Colonic mucosa (tissue), 4 donors: ENCODE measurements around the gene TMEM35B. TPM values are rescaled to one million over a fixed set of nuclear protein-coding genes. Genes with fewer than 3 reads are reported as not detected.
"Not testable (repeated sequence)": the region's sequence is repeated elsewhere in the genome, so short reads cannot be mapped to it uniquely, and the experiment has no call there.

ENCODE experiments used
- DNase-seq: peaks from one replicate; pipeline ENCODE4 v3.0.0-alpha.2; 2020
- H3K27ac ChIP-seq: fragments of 200-600 bp; one replicate; pipeline ENCODE4 v1.8.0; 2021
- H3K27me3 ChIP-seq: fragments of 200-600 bp; one replicate; pipeline ENCODE4 v1.8.0; 2021
- H3K36me3 ChIP-seq: fragments of 200-600 bp; one replicate; pipeline ENCODE4 v1.8.0; 2021
- H3K4me1 ChIP-seq: fragments of 200-600 bp; one replicate; pipeline ENCODE4 v1.8.0; 2021; ENCODE audit warnings: mild to moderate bottlenecking
- H3K4me3 ChIP-seq: fragments of 200-600 bp; one replicate; pipeline ENCODE4 v1.8.0; 2021
- H3K9ac ChIP-seq, 2 donors: one replicate each; pipeline ENCODE4 v1.7.0; 2013; ENCODE audit warnings: control low read depth in 2 of 2, low read depth in 2 of 2, low read length in 2 of 2
- H3K9me3 ChIP-seq: fragments of 200-600 bp; one replicate; pipeline ENCODE4 v1.8.0; 2021
- intact Hi-C: fragments of 100-400 bp; cut with DNase I; formaldehyde crosslinking; loops from one replicate; pipeline ENCODE4 v1.14.1; 2022
- total RNA-seq, 2 donors: library from RNA; stranded (reverse); fragmentation: NEBNext Ultra II Directional in 1 of 2; extraction: Animal tissue kit (Norgen Biotek cat#: 25700) in 1 of 2; gene quantifications; one replicate each; pipeline ENCODE4 v1.2.1, GENCODE V29; 2021
- TF ChIP-seq, protein P1 (sequence below): fragments of 200-600 bp; IDR thresholded peaks from one replicate; pipeline ENCODE4 v1.8.0; 2022; ENCODE audit warnings: antibody characterized with exemption, mild to moderate bottlenecking
- donor health status: healthy.
- donor health status: DM: no; HTN: no; CAD: no.
- donor health status: DM: no; HTN: no; CAD: no.

The TMEM35B gene
- total RNA-seq, 2 donors from 2014 or later, result 14.6 to 19.3 TPM

DNA sequence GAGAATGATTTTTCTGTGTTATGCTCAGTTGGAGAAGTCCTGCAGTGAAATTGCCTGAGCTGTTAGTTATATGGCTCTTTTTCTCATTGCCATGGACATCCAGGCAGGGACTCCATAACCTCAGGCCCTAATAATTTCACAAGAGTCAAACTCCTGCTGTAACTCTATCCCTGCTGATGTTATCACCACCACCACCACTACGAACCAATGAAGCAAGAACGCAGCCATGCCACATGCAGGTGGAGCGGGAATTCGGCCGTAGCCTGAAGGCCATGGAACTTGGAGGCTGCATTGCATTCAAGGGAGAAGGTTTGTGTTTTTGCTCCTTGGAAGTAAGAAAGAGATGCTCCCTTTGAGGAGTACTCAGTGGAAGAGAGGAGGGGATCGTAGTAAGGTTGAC lies 38.9 kb downstream of the TMEM35B start:
- intact Hi-C loops, result no loop called here
- Histone ChIP-seq H3K27ac (no peak overlapping the region), H3K9me3 (no peaks in the 10 kb centered on the region), H3K4me3 (no peak overlapping the region), H3K36me3 (no peaks in the 10 kb centered on the region), H3K27me3 (no peaks in the 10 kb centered on the region), H3K4me1 (no peaks in the 10 kb centered on the region), H3K9ac (no peak overlapping the region)
- TF ChIP-seq, protein P1, sequence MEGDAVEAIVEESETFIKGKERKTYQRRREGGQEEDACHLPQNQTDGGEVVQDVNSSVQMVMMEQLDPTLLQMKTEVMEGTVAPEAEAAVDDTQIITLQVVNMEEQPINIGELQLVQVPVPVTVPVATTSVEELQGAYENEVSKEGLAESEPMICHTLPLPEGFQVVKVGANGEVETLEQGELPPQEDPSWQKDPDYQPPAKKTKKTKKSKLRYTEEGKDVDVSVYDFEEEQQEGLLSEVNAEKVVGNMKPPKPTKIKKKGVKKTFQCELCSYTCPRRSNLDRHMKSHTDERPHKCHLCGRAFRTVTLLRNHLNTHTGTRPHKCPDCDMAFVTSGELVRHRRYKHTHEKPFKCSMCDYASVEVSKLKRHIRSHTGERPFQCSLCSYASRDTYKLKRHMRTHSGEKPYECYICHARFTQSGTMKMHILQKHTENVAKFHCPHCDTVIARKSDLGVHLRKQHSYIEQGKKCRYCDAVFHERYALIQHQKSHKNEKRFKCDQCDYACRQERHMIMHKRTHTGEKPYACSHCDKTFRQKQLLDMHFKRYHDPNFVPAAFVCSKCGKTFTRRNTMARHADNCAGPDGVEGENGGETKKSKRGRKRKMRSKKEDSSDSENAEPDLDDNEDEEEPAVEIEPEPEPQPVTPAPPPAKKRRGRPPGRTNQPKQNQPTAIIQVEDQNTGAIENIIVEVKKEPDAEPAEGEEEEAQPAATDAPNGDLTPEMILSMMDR, result no peak
- no peak for DNase-seq

DNA sequence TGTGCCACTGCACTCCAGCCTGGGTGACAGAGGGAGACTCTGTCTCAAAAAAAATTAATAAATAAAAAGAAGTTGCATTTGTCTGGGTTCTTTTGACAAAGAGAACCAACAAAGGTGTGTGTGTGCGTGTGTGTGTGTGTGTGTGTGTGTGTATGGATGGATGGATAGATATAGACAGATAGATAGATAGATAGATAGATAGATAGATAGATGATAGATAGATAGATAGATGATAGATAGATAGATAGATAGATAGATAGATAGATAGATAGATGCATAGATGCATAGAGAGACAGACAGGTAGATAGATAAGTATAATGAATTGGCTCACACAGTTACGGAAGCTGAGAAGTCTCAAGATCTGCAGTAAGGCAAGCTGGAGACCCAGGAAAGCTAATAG lies 43.3 kb downstream of the TMEM35B start:
- DNase-seq, H3K9me3 ChIP-seq, intact Hi-C loops, H3K4me3 ChIP-seq, H3K9ac ChIP-seq, H3K27me3 ChIP-seq, H3K27ac ChIP-seq, H3K36me3 ChIP-seq, H3K4me1 ChIP-seq: not testable (repeated sequence)

Other genes with a start within 250 kb of the TMEM35B start
- under 1 TPM in 1 of 2 donors, not detected in 1; 0.42 TPM for gene GJB5, start 230.3 kb downstream of the TMEM35B start, total RNA-seq
- under 1 TPM; 0.08 to 0.44 TPM for gene GJB4, start 225.6 kb downstream of the TMEM35B start, total RNA-seq
- 10 to 100 TPM in 1 of 2 donors, 1 to 10 TPM in 1; 7.5 to 20.7 TPM for gene GJB3, start 204.1 kb downstream of the TMEM35B start, total RNA-seq
- 1 to 10 TPM; 2.3 to 3.5 TPM for gene GJA4, start 192.3 kb downstream of the TMEM35B start, total RNA-seq
- 10 to 100 TPM; 49.6 to 55.2 TPM for gene SMIM12, start 125.6 kb downstream of the TMEM35B start, total RNA-seq
- under 1 TPM; 0.27 to 0.54 TPM for gene DLGAP3, start 55.7 kb downstream of the TMEM35B start, total RNA-seq
- gene ZMYM6, start 46.6 kb upstream of the TMEM35B start, total RNA-seq, result 10 to 100 TPM; 14.8 to 16.1 TPM
- 10 to 100 TPM; 13.4 to 14.3 TPM for gene ZMYM1, start 94.0 kb upstream of the TMEM35B start, total RNA-seq
- 100 to 1,000 TPM; 129 to 221 TPM for gene SFPQ, start 207.8 kb upstream of the TMEM35B start, total RNA-seq